ENCODE data around the gene GRID2.
"Not testable (repeated sequence)": the region's sequence is repeated elsewhere in the genome, so short reads cannot be mapped to it uniquely, and the experiment has no call there.

GRID2 gene

GRCh38 chr4:93221771-93222170 is 918.0 kb downstream of the GRID2 start:
- DNase-seq: no peak

- DNase-seq: no peak
Observed at GRCh38 chr4:93228021-93228420, 924.3 kb downstream of the GRID2 start.

- DNase-seq: no peak
Observed at GRCh38 chr4:93232883-93233282, 929.1 kb downstream of the GRID2 start.

GRCh38 chr4:93237521-93237920 is 933.8 kb downstream of the GRID2 start:
- DNase-seq: no peak

GRCh38 chr4:93243262-93243661 is 939.5 kb downstream of the GRID2 start:
- DNase-seq: no peak

GRCh38 chr4:93261207-93261606 is 957.4 kb downstream of the GRID2 start:
- DNase-seq: no peak

- DNase-seq: no peak
Observed at GRCh38 chr4:93263166-93263565, 959.4 kb downstream of the GRID2 start.

GRCh38 chr4:93267747-93268146 is 964.0 kb downstream of the GRID2 start:
- DNase-seq: no peak

- no peak for DNase-seq
Observed at GRCh38 chr4:93285346-93285745, 981.6 kb downstream of the GRID2 start.

GRCh38 chr4:93289241-93289640 is 985.5 kb downstream of the GRID2 start:
- no peak for DNase-seq

- no peak for DNase-seq
Observed at GRCh38 chr4:93289831-93290230, 986.1 kb downstream of the GRID2 start.

GRCh38 chr4:93299118-93299517 is 995.4 kb downstream of the GRID2 start:
- no peak for DNase-seq

- not testable (repeated sequence) for DNase-seq
Observed at GRCh38 chr4:93300780-93301555, 997.2 kb downstream of the GRID2 start.

GRCh38 chr4:93302310-93302709 is 998.5 kb downstream of the GRID2 start:
- no peak for DNase-seq

- no peak for DNase-seq
Observed at GRCh38 chr4:93303440-93303839, 999.7 kb downstream of the GRID2 start.

- no peak for DNase-seq
Observed at GRCh38 chr4:93312299-93312698, 1008.5 kb downstream of the GRID2 start.

- no peak for DNase-seq
Observed at GRCh38 chr4:93313197-93313596, 1009.4 kb downstream of the GRID2 start.

- no peak for DNase-seq
Observed at GRCh38 chr4:93317057-93317456, 1013.3 kb downstream of the GRID2 start.

- no peak for DNase-seq
Observed at GRCh38 chr4:93317561-93317960, 1013.8 kb downstream of the GRID2 start.

- DNase-seq: no peak
Observed at GRCh38 chr4:93319041-93319440, 1015.3 kb downstream of the GRID2 start.

- no peak for DNase-seq
Observed at GRCh38 chr4:93320356-93320755, 1016.6 kb downstream of the GRID2 start.

- no peak for DNase-seq
Observed at GRCh38 chr4:93327346-93327745, 1023.6 kb downstream of the GRID2 start.

- no peak for DNase-seq
Observed at GRCh38 chr4:93334003-93334402, 1030.2 kb downstream of the GRID2 start.

GRCh38 chr4:93337196-93337595 is 1033.4 kb downstream of the GRID2 start:
- no peak for DNase-seq

GRCh38 chr4:93342738-93343137 is 1039.0 kb downstream of the GRID2 start:
- no peak for DNase-seq
